ENCODE data around the gene RRP8. TPM values are rescaled to one million over a fixed set of nuclear protein-coding genes. Genes with fewer than 3 reads are reported as not detected.

RRP8 gene
- 10.0 and 11.9 TPM in 2 replicates for total RNA-seq

GRCh38 chr11:6603287-6604080 is at the start of gene RRP8, which contains the start of gene ILK:
Gene RRP8 (minus strand): TSS chr11:6603616. CDS start chr11:6603502, 114 bp downstream.
Gene ILK (plus strand): TSS chr11:6603774. CDS start chr11:6604272, 498 bp downstream.

DNA sequence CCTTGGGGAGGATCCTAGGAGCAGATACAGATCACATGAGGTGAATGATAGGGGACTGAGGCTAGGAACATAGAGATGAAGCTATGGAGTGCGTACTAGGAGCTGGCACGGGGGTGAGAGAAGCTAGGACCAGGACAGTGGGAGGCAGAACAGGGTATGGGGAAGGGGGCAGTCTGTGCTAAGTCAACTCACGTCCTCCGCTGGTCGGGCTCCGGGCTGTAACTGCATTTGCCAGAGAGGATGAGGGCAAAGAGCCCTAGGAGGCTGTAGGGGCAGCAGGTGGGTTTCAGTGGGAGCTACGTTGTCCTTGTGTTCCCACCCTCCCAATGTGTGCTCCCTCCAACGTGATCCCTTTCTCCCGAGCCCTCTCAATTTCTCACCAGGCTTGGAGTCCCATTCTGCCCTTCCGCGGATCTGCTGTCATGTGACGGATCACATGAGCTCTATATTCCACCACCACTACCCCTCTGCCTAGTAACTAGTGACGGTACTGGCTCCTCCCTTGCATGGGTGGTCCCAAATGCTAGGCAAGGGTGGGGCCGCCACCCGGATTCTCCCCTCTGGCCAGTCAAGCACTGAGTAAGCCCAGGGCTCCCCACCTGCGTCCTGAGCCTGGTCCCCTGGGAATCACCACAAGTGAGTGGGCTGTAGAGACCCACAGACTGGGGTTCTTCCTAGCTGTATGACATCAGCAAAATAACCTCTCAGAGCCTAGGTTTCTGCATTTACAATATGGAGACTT is 15.8 kb upstream of the RRP8 start, which contains the start of gene TPP1:
Gene TPP1, minus strand, starts transcription at position 419 of the 742 bp plus-strand sequence. Its CDS starts 22 bp downstream, at position 397.

GRCh38 chr11:6612213-6613041 is 9.0 kb upstream of the RRP8 start, which contains the start of gene TAF10:
Gene TAF10 (minus strand): TSS chr11:6612216. CDS start chr11:6612189, 27 bp downstream.

Other genes starting within 250 kb of the RRP8 start
- 50.8 and 113 TPM in 2 replicates for gene SMPD1, start 213.1 kb downstream of the RRP8 start, total RNA-seq
- gene APBB1, start 184.5 kb downstream of the RRP8 start, total RNA-seq, result 55.3 and 83.9 TPM in 2 replicates
- 0.44 and 1.7 TPM in 2 replicates for gene HPX, start 162.6 kb downstream of the RRP8 start, total RNA-seq
- gene TRIM3, start 129.7 kb downstream of the RRP8 start, total RNA-seq, result 25.2 and 56.1 TPM in 2 replicates
- 63.7 and 65.5 TPM in 2 replicates for gene ARFIP2, start 122.3 kb downstream of the RRP8 start, total RNA-seq
- gene TIMM10B, start 122.1 kb downstream of the RRP8 start, total RNA-seq, result 37.1 and 46.1 TPM in 2 replicates
- 14.2 and 14.7 TPM in 2 replicates for gene DNHD1, start 106.3 kb downstream of the RRP8 start, total RNA-seq
- gene ILK, start 158 bp upstream of the RRP8 start, total RNA-seq, result 227 and 239 TPM in 2 replicates
- 46.5 and 87.8 TPM in 2 replicates for gene TAF10, start 8.6 kb upstream of the RRP8 start, total RNA-seq
- gene TPP1, start 15.8 kb upstream of the RRP8 start, total RNA-seq, result 38.3 and 205 TPM in 2 replicates
- 24.4 and 39.2 TPM in 2 replicates for gene DCHS1, start 52.2 kb upstream of the RRP8 start, total RNA-seq
- gene MRPL17, start 79.7 kb upstream of the RRP8 start, total RNA-seq, result 32.3 and 48.6 TPM in 2 replicates
- 0.15 and 0.33 TPM in 2 replicates for gene OR2AG2, start 168.4 kb upstream of the RRP8 start, total RNA-seq
- gene OR2AG1, start 179.4 kb upstream of the RRP8 start, total RNA-seq, result not detected in 2 replicates
- 0.17 and 0.73 TPM in 2 replicates for gene OR6A2, start 196.1 kb upstream of the RRP8 start, total RNA-seq
- gene OR10A5, start 242.1 kb upstream of the RRP8 start, total RNA-seq, result not detected in 2 replicates

Data from smooth muscle cell of trachea (primary cell).